GM18508 (cell line): ENCODE data around the gene STX1B.
"Not testable (repeated sequence)": the region's sequence is repeated elsewhere in the genome, so short reads cannot be mapped to it uniquely, and the experiment has no call there.

Experiments
- ATAC-seq: cut with Tn5 transposase; IDR thresholded peaks from one replicate; pipeline ENCODE4 v1.9.1; 2021; ENCODE audit warnings: moderate number of reproducible peaks; ENCODE audit not compliant: insufficient read depth, unreplicated experiment

STX1B gene

GRCh38 chr16:30956601-30957455, 53.6 kb downstream of the STX1B start:
- ATAC-seq: no peak

- ATAC-seq: no peak
These were observed 55.4 kb downstream of the STX1B start for GRCh38 chr16:30954993-30955392.

GRCh38 chr16:30953511-30954124, 56.8 kb downstream of the STX1B start:
- no peak for ATAC-seq

GRCh38 chr16:30953111-30953510, 57.3 kb downstream of the STX1B start:
- no peak for ATAC-seq

GRCh38 chr16:30951750-30952149, 58.7 kb downstream of the STX1B start:
- ATAC-seq: no peak

- no peak for ATAC-seq
These were observed 59.2 kb downstream of the STX1B start for GRCh38 chr16:30951193-30951592.

- no peak for ATAC-seq
These were observed 59.8 kb downstream of the STX1B start for GRCh38 chr16:30950516-30951065.

GRCh38 chr16:30949650-30950515, 60.6 kb downstream of the STX1B start:
- ATAC-seq: no peak

- no peak for ATAC-seq
These were observed 61.5 kb downstream of the STX1B start, which contains the start of gene ORAI3 for GRCh38 chr16:30948667-30949649. Gene ORAI3, plus strand, starts transcription at chr16:30949068. Its CDS starts 222 bp downstream, at chr16:30949290.

GRCh38 chr16:30947859-30948666, 62.4 kb downstream of the STX1B start:
- no peak for ATAC-seq

GRCh38 chr16:30947541-30947858, 62.9 kb downstream of the STX1B start:
- no peak for ATAC-seq

- no peak for ATAC-seq
These were observed 63.5 kb downstream of the STX1B start for GRCh38 chr16:30946671-30947540.

- no peak for ATAC-seq
These were observed 66.1 kb downstream of the STX1B start for GRCh38 chr16:30944352-30944751.

GRCh38 chr16:30942426-30942806, 68.0 kb downstream of the STX1B start:
- no peak for ATAC-seq

GRCh38 chr16:30941600-30942425, 68.6 kb downstream of the STX1B start:
- ATAC-seq: peak; percentile 66

GRCh38 chr16:30939571-30939970, 70.9 kb downstream of the STX1B start:
- ATAC-seq: not testable (repeated sequence)
